Stimulated activated CD4-positive, alpha-beta T cell treated with anti-CD3 and anti-CD28 coated beads, Interleukin-15, amount 100 ng/mL, for 1 hour (primary cell): ENCODE measurements around the gene SPATS1.
A peak's percentile ranks its signal among the peaks of the same experiment; 100 is the strongest.

Source experiments
- DNase-seq, 2 donors: peaks; one replicate each; pipeline ENCODE4 v3.0.0-alpha.2; 2020; ENCODE audit warnings: low read depth in 1 of 2, low spot score in 1 of 2

The SPATS1 gene

DNA sequence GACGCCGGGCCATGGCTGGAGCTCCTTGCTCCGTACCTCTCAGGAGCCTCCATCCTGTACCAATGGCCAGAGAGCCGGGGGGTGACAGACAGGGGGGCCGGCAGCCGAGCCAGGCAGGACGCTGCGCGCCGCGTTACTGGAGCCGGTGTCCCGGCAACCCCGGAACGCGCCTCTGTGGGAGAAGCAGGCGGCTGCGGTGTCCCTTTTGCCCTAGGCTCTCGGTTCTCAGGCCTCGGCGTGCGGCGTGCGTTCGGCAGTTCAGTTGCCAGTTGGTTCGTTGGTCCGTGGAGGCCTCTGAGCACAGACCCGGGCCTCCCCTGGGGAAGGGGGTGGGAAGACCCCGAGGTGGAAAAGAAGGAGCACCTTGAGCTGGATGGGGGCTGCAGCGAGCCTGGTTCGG is at the start of gene SPATS1:
SPATS1 (plus strand) TSS at position 162 of the 400 bp plus-strand sequence. CDS start 446 bp downstream, outside the sequence.
- DNase-seq: no peak

- DNase-seq: no peak
These were observed 49.6 kb upstream of the SPATS1 start for GRCh38 chr6:44292661-44293365.

- no peak for DNase-seq
These were observed 47.3 kb upstream of the SPATS1 start for GRCh38 chr6:44294832-44295791.

DNA sequence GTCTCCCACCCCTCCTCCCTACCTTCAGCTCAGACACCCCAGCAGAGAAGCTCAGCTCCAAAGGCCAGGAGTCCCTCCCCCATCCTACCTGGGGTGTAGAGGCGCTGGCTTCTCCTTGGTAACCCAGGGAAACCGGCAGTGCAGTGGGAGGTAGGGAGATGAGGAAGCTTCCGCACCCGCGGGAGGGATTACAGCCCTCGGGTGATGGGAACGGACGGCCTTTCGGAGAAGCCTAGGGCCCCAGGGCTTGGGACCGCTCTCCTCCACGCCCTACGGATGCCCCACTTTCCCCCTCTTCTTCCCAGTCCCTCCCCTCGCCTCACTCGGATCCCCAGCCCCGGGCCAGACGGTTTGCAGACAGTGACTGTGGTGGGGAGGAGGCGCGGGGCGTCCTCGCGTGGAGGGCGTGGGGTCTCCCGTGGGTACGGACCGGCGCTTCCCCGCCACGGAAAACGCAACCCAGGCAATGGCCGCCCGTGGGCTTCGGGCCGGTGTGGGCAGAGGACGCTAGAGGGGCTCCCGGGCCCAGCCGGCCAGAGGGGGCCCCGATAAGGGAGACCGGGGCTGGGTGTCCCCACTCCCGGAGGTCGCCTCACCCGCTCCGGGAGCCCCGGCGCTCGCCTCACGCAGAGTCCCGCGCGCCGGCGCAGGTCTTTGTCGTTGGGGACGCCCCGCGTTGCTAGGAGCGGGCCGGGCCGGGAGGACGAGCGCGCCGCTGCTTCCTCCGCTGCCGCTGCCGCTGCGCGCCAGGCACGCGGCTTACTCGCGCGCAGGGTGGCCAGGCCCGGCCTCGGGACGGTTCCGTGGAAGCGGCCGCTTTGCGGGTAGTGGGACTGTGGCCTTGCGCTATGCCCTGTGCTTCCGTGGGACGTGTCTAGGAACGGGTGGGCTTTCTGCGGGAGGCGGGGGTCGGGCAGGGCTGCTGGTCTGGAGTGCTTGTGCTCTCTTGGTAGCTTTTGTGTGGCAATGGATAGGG is 45.1 kb upstream of the SPATS1 start:
- peak in 1 of 2 donors; percentile 46 for DNase-seq

GRCh38 chr6:44298055-44298803 is 44.2 kb upstream of the SPATS1 start:
- no peak for DNase-seq

GRCh38 chr6:44298864-44299263 is 43.6 kb upstream of the SPATS1 start:
- DNase-seq: no peak

DNA sequence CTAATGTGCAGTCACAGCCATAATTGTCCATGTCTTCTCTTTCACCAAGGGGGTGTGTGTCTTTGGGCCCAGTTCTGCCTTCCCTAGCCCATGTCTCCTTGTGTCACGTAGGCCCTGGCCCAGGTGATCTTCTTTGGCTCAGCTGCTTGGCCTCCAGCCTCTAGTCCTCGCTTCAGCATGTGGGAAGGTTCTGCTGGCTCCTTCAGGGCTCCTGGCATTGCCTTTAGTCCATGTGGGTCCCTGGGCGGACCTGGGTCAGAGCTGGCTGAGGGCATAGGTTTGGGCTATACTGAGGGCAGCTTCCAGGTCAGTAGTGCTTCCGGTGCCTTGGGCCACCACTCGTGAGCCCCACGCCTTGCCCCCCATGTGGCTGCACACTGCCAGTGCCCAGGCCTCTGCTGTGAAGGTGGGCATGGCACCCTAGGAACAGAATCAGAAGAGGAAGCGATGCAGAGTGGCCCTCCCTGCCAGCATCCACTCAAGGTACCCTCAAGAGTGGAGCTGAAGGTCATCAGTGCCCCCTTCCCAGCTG is 42.1 kb upstream of the SPATS1 start:
- no peak for DNase-seq

DNA sequence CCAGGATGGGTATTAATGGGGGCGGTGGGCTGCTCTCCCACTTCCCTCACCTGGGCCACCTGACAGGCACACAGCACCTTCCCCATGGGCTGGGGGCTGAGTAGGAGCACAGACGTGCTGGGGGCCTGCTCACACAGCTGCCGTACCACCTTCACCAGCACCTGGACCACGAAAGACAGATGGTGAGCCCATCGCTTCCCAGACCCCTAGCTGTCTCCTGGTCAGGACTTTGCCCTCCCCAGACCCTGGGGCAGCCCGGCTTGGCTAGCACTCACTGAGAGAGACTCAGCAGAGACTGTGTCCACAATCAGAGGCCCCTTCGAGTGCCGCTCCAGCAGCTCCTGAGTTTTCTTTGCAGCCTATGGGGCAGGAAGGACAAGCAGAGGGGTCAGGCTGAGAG is 41.3 kb upstream of the SPATS1 start:
- DNase-seq: no peak

GRCh38 chr6:44301782-44302564 is 40.5 kb upstream of the SPATS1 start:
- DNase-seq: no peak

- no peak for DNase-seq
These were observed 39.6 kb upstream of the SPATS1 start for GRCh38 chr6:44302856-44303255.

DNA sequence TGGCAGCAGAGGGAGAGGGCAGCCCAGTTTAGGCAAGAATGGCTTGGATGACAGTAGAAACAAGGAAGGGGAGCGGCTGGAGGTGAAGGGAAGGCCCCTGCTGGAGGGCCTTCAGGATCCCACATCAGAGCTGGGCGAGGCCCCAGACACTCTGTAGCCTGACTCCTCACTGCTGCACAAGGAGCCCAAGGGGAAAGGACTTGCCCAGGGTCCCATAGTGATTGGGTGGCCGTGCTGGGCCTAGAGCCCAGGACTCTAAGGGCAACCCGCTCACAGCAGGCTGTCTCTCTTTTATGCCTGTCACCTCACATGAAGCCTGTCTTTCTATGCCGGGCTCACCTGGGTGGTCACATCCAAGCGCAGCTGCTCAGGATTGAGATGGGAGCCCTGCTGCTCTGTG is 38.6 kb upstream of the SPATS1 start:
- no peak for DNase-seq

- DNase-seq: no peak
These were observed 37.9 kb upstream of the SPATS1 start for GRCh38 chr6:44304282-44305199.

- no peak for DNase-seq
These were observed 37.2 kb upstream of the SPATS1 start for GRCh38 chr6:44305200-44305725.

DNA sequence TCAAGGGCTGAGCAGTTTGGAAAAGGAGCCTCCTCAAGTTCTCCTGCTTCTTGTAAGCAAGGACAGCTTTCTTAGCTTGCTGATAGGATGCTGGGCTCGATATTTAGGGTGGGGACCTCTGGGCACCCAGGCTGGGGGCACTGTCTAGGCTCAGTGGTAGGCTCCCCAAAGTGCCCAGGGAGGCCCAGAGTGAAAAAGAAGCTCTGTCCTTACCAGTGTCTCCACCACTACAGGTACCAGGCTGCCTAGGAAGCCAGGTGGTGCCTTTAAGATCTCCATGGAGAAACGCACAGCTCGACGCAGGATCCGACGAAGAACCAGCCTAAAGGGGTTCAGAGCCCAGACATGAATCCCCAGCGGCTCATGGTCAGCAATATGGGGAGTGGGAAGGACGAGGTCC is 35.7 kb upstream of the SPATS1 start:
- no peak for DNase-seq

DNA sequence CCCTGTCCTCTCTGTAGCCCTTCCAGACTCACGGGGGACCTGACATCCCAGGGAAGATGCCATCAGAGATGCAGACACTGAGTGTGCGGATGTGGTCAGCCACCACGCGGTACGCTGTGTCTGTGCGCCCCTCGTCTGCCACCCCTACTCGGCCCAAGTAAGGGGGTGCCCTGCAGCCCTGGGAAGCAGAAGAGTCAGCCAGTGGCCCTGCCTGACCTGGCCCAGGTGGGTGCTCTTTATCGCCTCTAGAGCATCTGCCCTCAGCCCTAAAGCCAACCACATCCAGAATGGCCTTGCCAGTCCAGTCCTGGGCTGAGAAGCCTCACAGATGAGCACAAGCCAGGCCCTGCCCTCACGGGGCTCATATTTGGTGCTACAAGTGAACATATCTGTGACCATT is 35.2 kb upstream of the SPATS1 start:
- no peak for DNase-seq

GRCh38 chr6:44309092-44309491 is 33.4 kb upstream of the SPATS1 start:
- DNase-seq: no peak

DNA sequence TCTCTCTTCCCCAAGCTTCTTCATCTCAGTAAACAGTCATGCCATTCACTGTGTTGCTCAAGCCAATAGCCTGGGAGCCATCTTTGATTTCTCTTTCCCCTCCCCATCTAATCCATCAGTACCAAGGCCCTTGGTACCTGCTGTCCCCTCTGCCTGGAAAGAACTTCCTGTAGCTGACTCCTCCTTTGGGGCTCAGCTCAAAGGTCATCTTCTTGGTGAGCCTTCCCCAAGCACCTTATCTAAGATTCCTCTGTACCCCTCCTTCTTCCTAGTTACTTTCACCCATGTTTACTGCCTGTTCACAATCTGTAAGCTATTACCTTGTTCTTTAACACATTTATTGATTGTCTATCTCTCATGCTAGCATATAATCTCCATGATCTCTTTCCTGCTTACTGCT is 32.8 kb upstream of the SPATS1 start:
- DNase-seq: no peak

GRCh38 chr6:44310241-44310640 is 32.2 kb upstream of the SPATS1 start:
- no peak for DNase-seq
